Transverse colon (tissue), 4 donors: ENCODE measurements around the gene BACH2. TPM values are rescaled to one million over a fixed set of nuclear protein-coding genes. Genes with fewer than 3 reads are reported as not detected.

Source experiments
- DNase-seq: peaks from one replicate; pipeline ENCODE4 v3.0.0-alpha.2; 2019
- H3K27ac ChIP-seq, 4 donors: fragments of 200-600 bp; sonication (generic); 2 replicates each; pipeline ENCODE4 v1.5.1; 2016 to 2018; ENCODE audit warnings: inconsistent platforms in 4 of 4
- H3K27me3 ChIP-seq: fragments of 200-600 bp; sonication (generic); 2 replicates; pipeline ENCODE4 v1.5.1; 2017; ENCODE audit warnings: inconsistent platforms
- H3K36me3 ChIP-seq, 4 donors: fragments of 200-600 bp; sonication (generic); 2 replicates each; pipeline ENCODE4 v1.5.1; 2017 to 2019; ENCODE audit warnings: inconsistent platforms in 4 of 4
- H3K4me1 ChIP-seq, 4 donors: fragments of 200-600 bp; sonication (generic); 2 replicates each; pipeline ENCODE4 v1.5.1; 2017 to 2020; ENCODE audit warnings: inconsistent platforms in 4 of 4
- H3K4me3 ChIP-seq, 4 donors: fragments of 200-600 bp; sonication (generic); 1 replicate in 1 of 4; 2 replicates in 3 of 4; pipeline versions ENCODE4 v1.5.1 to v1.6.1; 2017 to 2019; ENCODE audit warnings: inconsistent platforms in 4 of 4
- H3K9me3 ChIP-seq, 2 donors: fragments of 200-600 bp; sonication (generic); 2 replicates each; pipeline ENCODE4 v1.5.1; 2017 to 2019; ENCODE audit warnings: inconsistent platforms in 2 of 2
- CTCF ChIP-seq, 5 experiments: fragments of 200-600 bp in 3 of 5; fragments of 450-650 bp in 2 of 5; sonication (generic) in 3 of 5; IDR thresholded peaks; 1 replicate in 2 of 5; 2 replicates in 3 of 5; pipeline ENCODE4 v1.5.1; 2016 to 2017; ENCODE audit warnings: antibody characterized with exemption in 5 of 5, inconsistent platforms in 3 of 5, mild to moderate bottlenecking in 2 of 5, moderate library complexity in 1 of 5
- EP300 ChIP-seq: sonication (generic); formaldehyde crosslinking; IDR thresholded peaks from one replicate; pipeline ENCODE4 v1.6.1; 2017; ENCODE audit warnings: antibody characterized with exemption, low read depth
- POLR2A ChIP-seq: fragments of 450-650 bp; IDR thresholded peaks from one replicate; pipeline ENCODE4 v1.6.1; 2016; ENCODE audit warnings: antibody characterized with exemption, mild to moderate bottlenecking, moderate library complexity
- POLR2AphosphoS5 ChIP-seq, 3 donors: sonication (generic); formaldehyde crosslinking; IDR thresholded peaks; one replicate each; pipeline ENCODE4 v1.6.1; 2016; ENCODE audit warnings: antibody characterized with exemption in 3 of 3
- WGBS, 2 donors: methylation state at CpG; one replicate each; pipeline ENCODE4 v1.1.5; 2018; ENCODE audit warnings: low coverage in 1 of 2; 5-methylcytosine and 5-hydroxymethylcytosine counted together
- in situ Hi-C, 4 donors: fragments of 200-750 bp; cut with MboI; loops; one replicate each; pipeline versions ENCODE4 v1.15.0 to v1.15.1; 2017; ENCODE audit warnings: low sequenced_read_pairs in 3 of 4, low pct_ligation_motif_present in 1 of 4, low pct_unique_long_range_greater_than_20kb in 1 of 4
- intact Hi-C: fragments of 100-400 bp; cut with DNase I; formaldehyde crosslinking; loops from one replicate; pipeline ENCODE4 v1.15.1; 2023; ENCODE audit warnings: low total_unique reads
- total RNA-seq, 4 donors: library from RNA; depleted of rRNA; stranded (reverse); fragments of >200 nt; gene quantifications; one replicate each; pipeline ENCODE4 v1.1.0, GENCODE V29; 2016

BACH2 gene
- total RNA-seq, 4 donors from 2014 or later, result 0.20 to 7.5 (median 2.4) TPM

- Histone ChIP-seq H3K27me3 (no peaks in the 10 kb centered on the region), H3K4me1 (no peaks in the 10 kb centered on the region), H3K4me3 (no peak overlapping the region), H3K9me3 (no peaks in the 10 kb centered on the region), H3K27ac (no peak overlapping the region), H3K36me3 (no peaks in the 10 kb centered on the region)
- intact Hi-C loops, result no loop called here
- TF ChIP-seq POLR2AphosphoS5 (IDR thresholded peaks at IDR 0.05), result no peak
- TF ChIP-seq POLR2A, result no peak
- no peak for TF ChIP-seq EP300
- no peak for TF ChIP-seq CTCF (IDR thresholded peaks at IDR 0.05)
- in situ Hi-C loops, result no loop called here
- 89 to 91% methylated on average over 5 of the region's 5 CpGs for WGBS, 2 donors
- DNase-seq, result no peak
These were observed 147.8 kb downstream of the BACH2 start for GRCh38 chr6:90148867-90149266.

- no peak for TF ChIP-seq CTCF (IDR thresholded peaks at IDR 0.05)
- TF ChIP-seq POLR2A, result no peak
- TF ChIP-seq POLR2AphosphoS5 (IDR thresholded peaks at IDR 0.05), result no peak
- TF ChIP-seq EP300, result no peak
- H3K27ac ChIP-seq, result no peak overlapping the region
- H3K9me3 ChIP-seq, result no peaks in the 10 kb centered on the region
- H3K36me3 ChIP-seq, result no peaks in the 10 kb centered on the region
- intact Hi-C loops (no loop called here), in situ Hi-C loops (no loop called here)
- WGBS, 2 donors, result 90% methylated on average over 13 of the region's 13 CpGs
- no peak for DNase-seq
- H3K4me1 ChIP-seq, result no peaks in the 10 kb centered on the region
- no peaks in the 10 kb centered on the region for H3K27me3 ChIP-seq
- H3K4me3 ChIP-seq, result no peak overlapping the region
These were observed 149.6 kb downstream of the BACH2 start for GRCh38 chr6:90146921-90147649.

GRCh38 chr6:90146024-90146423, 150.6 kb downstream of the BACH2 start:
- in situ Hi-C loops, result no loop called here
- Histone ChIP-seq H3K27ac (no peak overlapping the region), H3K4me3 (no peak overlapping the region), H3K27me3 (no peaks in the 10 kb centered on the region), H3K9me3 (no peaks in the 10 kb centered on the region), H3K36me3 (no peaks in the 10 kb centered on the region), H3K4me1 (no peaks in the 10 kb centered on the region)
- DNase-seq, result no peak
- intact Hi-C loops, result no loop called here
- 89 to 93% methylated on average over 4 of the region's 4 CpGs for WGBS, 2 donors
- TF ChIP-seq POLR2A (no peak), CTCF (IDR thresholded peaks at IDR 0.05) (no peak), EP300 (no peak), POLR2AphosphoS5 (IDR thresholded peaks at IDR 0.05) (no peak)

GRCh38 chr6:90144928-90145555, 151.6 kb downstream of the BACH2 start:
- H3K27ac ChIP-seq, result no peak overlapping the region
- WGBS, 2 donors, result 65 to 84% methylated on average over 3 of the region's 3 CpGs
- TF ChIP-seq CTCF (IDR thresholded peaks at IDR 0.05), result no peak
- TF ChIP-seq POLR2AphosphoS5 (IDR thresholded peaks at IDR 0.05), result no peak
- no peak for TF ChIP-seq EP300
- TF ChIP-seq POLR2A, result no peak
- H3K36me3 ChIP-seq, result no peaks in the 10 kb centered on the region
- H3K27me3 ChIP-seq, result no peaks in the 10 kb centered on the region
- H3K4me3 ChIP-seq, result no peak overlapping the region
- in situ Hi-C loops (no loop called here), intact Hi-C loops (no loop called here)
- no peaks in the 10 kb centered on the region for H3K9me3 ChIP-seq
- H3K4me1 ChIP-seq, result no peaks in the 10 kb centered on the region
- no peak for DNase-seq
